Fibroblast of skin of left biceps (primary cell): ENCODE measurements around the gene SPINK14.

Experiments used
- DNase-seq, 2 experiments: peaks; one replicate each; pipeline ENCODE4 v3.0.0-alpha.2; 2013; ENCODE audit warnings: low read depth in 2 of 2

SPINK14 gene

GRCh38 chr5:148201151-148201550 is 32.8 kb downstream of the SPINK14 start:
- no peak for DNase-seq

- DNase-seq, result no peak
Observed at GRCh38 chr5:148202531-148203203, 34.3 kb downstream of the SPINK14 start, which contains the start of gene SPINK6. SPINK6 (plus strand) TSS chr5:148203042; CDS start chr5:148203097, 55 bp downstream.

GRCh38 chr5:148205044-148205806 is 36.9 kb downstream of the SPINK14 start:
- no peak for DNase-seq

- no peak for DNase-seq
Observed at GRCh38 chr5:148205865-148206264, 37.5 kb downstream of the SPINK14 start.

- DNase-seq, result no peak
Observed at GRCh38 chr5:148206620-148207019, 38.3 kb downstream of the SPINK14 start.

- no peak for DNase-seq
Observed at GRCh38 chr5:148208226-148208625, 39.9 kb downstream of the SPINK14 start.

GRCh38 chr5:148209151-148209770 is 40.9 kb downstream of the SPINK14 start:
- no peak for DNase-seq

- DNase-seq, result no peak
Observed at GRCh38 chr5:148214665-148215185, 46.4 kb downstream of the SPINK14 start.

GRCh38 chr5:148221508-148221907 is 53.2 kb downstream of the SPINK14 start:
- no peak for DNase-seq

GRCh38 chr5:148224117-148224742 is 55.9 kb downstream of the SPINK14 start:
- DNase-seq, result no peak
